Suprapubic skin (tissue), 4 donors: Measurements from ENCODE around the gene NTN3. TPM values are rescaled to one million over a fixed set of nuclear protein-coding genes. Genes with fewer than 3 reads are reported as not detected.

Source experiments
- DNase-seq, 2 donors: peaks; one replicate each; pipeline ENCODE4 v3.0.0-alpha.2; 2019; ENCODE audit warnings: low spot score in 2 of 2
- H3K27ac ChIP-seq: fragments of 200-600 bp; sonication (generic); one replicate; pipeline ENCODE4 v1.5.1; 2019
- H3K27me3 ChIP-seq: fragments of 200-600 bp; sonication (generic); one replicate; pipeline ENCODE4 v1.5.1; 2019
- H3K36me3 ChIP-seq: fragments of 200-600 bp; sonication (generic); one replicate; pipeline ENCODE4 v1.5.1; 2019
- H3K4me1 ChIP-seq: fragments of 200-600 bp; sonication (generic); one replicate; pipeline ENCODE4 v1.5.1; 2019
- H3K4me3 ChIP-seq: fragments of 200-600 bp; sonication (generic); one replicate; pipeline ENCODE4 v1.5.1; 2019; ENCODE audit warnings: mild to moderate bottlenecking
- H3K9me3 ChIP-seq: fragments of 200-600 bp; sonication (generic); one replicate; pipeline ENCODE4 v1.5.1; 2019
- EP300 ChIP-seq: sonication (generic); formaldehyde crosslinking; IDR thresholded peaks from one replicate; pipeline ENCODE4 v1.6.1; 2017; ENCODE audit warnings: antibody characterized with exemption
- POLR2A ChIP-seq, 2 donors: fragments of 450-650 bp; IDR thresholded peaks; one replicate each; pipeline ENCODE4 v1.6.1; 2017; ENCODE audit warnings: antibody characterized with exemption in 2 of 2, mild to moderate bottlenecking in 2 of 2, moderate library complexity in 2 of 2
- POLR2AphosphoS5 ChIP-seq, 3 donors: sonication (generic); formaldehyde crosslinking; IDR thresholded peaks; one replicate each; pipeline ENCODE4 v1.6.1; 2017; ENCODE audit warnings: antibody characterized with exemption in 3 of 3
- WGBS: methylation state at CpG from one replicate; pipeline ENCODE4 v1.1.5; 2018; 5-methylcytosine and 5-hydroxymethylcytosine counted together
- total RNA-seq, 4 donors: library from RNA; depleted of rRNA; stranded (reverse); fragments of >200 nt; gene quantifications; one replicate each; pipeline ENCODE4 v1.1.0, GENCODE V29; 2016
- TF ChIP-seq, protein P1 (sequence below), 2 donors: fragments of 200-600 bp in 1 of 2; fragments of 450-650 bp in 1 of 2; sonication (generic) in 1 of 2; IDR thresholded peaks; one replicate each; pipeline ENCODE4 v1.5.1; 2016 to 2019; ENCODE audit warnings: antibody characterized with exemption in 2 of 2, mild to moderate bottlenecking in 1 of 2, moderate library complexity in 1 of 2

The NTN3 gene
- total RNA-seq, 4 donors from 2014 or later, result not detected

DNA sequence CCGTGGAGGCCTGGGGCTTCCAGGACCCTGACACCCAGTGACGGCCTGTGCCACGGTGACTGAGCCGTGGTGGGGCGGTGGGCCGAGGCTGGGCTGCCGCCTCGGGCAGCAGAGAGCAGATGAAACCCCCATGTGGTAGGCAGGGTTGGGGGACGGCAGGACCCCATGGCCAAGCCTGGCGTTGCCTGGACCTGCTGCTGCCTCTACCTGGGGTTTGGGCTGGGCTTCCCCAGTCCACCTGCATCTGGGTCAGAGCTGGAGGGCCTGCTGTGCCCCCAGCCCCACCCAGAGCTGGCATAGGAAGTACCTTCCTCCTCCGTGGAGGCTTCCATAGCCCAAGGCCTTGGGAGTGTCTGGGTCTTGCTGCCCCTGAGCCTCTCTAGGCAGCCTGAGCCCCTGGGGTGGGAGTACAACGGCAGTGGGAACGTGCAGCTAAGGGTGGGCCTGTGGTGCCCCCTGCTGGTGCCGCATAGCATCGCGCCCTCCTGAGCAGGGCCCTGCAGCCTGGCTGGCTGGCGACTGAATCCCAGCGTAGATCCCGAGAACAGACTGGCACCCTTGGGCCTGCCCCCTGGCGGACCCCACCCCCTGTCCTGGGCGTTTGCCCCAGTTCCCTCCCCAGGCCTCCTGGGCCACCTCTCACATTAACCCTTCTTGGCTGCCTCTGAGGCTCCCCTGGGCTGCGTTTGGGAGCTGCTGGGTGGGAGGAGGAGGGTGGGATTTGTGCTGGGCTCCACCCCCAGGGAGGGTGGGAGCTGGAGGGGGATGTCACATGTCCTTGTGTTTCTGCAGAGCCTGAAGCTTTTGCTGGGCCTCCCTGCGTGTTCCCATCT is 30.0 kb downstream of the NTN3 start:
- Histone ChIP-seq H3K36me3 (peaks cover 5% of the 10 kb centered on the region), H3K27ac (no peak overlapping the region), H3K9me3 (no peaks in the 10 kb centered on the region), H3K4me3 (peak overlapping the region; percentile 12), H3K4me1 (peaks cover 68% of the 10 kb centered on the region), H3K27me3 (no peaks in the 10 kb centered on the region)
- 43% methylated on average over 8 of the region's 23 CpGs for WGBS
- TF ChIP-seq EP300, result no peak
- TF ChIP-seq, protein P1, sequence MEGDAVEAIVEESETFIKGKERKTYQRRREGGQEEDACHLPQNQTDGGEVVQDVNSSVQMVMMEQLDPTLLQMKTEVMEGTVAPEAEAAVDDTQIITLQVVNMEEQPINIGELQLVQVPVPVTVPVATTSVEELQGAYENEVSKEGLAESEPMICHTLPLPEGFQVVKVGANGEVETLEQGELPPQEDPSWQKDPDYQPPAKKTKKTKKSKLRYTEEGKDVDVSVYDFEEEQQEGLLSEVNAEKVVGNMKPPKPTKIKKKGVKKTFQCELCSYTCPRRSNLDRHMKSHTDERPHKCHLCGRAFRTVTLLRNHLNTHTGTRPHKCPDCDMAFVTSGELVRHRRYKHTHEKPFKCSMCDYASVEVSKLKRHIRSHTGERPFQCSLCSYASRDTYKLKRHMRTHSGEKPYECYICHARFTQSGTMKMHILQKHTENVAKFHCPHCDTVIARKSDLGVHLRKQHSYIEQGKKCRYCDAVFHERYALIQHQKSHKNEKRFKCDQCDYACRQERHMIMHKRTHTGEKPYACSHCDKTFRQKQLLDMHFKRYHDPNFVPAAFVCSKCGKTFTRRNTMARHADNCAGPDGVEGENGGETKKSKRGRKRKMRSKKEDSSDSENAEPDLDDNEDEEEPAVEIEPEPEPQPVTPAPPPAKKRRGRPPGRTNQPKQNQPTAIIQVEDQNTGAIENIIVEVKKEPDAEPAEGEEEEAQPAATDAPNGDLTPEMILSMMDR (IDR thresholded peaks at IDR 0.05), result peak; percentile 97 to 98
- DNase-seq, result no peak

DNA sequence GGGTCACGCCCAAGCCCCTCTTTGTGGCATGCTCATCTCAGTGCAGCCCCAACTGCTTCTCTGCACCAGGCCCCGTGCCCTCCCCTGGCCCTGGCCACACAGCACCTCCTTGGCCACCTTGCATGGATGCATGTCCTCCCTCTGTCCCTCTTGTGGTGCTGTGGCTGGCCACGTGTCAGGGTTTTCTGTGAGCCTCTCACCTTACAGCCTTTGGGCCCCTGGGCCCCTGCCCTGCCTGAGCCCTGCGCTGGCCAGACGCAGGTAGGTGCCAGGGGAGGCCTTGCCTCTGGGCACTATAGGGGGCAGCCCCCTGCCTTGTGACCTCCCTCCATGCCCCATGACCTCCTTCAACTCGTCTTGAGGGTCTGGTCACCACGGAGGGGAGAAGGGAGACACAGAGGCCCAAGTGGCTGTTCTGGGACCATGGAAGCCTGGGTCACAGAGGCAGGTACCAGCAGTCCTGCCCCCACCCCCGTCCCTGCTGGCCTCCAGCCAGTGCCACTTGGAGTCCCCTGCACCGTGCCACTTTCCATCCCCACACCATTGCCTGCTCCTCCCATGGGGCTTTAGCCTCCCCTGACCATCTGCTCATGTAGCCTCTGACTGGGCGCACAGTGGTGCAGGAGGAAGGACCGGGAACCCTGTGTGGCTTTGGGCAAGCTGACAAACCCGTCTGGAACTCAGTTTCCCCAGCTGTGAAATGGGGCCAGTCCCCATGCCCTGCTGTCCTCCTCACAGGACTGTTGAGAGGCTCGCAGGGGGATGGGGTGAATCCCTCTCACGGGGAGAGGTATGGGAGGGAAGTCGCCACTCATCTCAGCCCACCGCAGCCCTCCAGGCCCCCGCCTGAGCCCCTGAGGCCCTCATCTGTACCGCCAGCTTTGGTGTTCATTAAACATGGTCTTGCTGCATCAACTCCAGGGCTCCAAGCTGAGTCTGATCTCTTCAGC is 31.1 kb downstream of the NTN3 start:
- DNase-seq, result no peak
- 78% methylated on average over 6 of the region's 18 CpGs for WGBS
- TF ChIP-seq, protein P1 (IDR thresholded peaks at IDR 0.05), result no peak
- H3K9me3 ChIP-seq, result no peaks in the 10 kb centered on the region
- H3K36me3 ChIP-seq, result no peaks in the 10 kb centered on the region
- H3K27me3 ChIP-seq, result no peaks in the 10 kb centered on the region
- H3K27ac ChIP-seq, result no peak overlapping the region
- peaks cover 58% of the 10 kb centered on the region for H3K4me1 ChIP-seq
- no peak overlapping the region for H3K4me3 ChIP-seq

DNA sequence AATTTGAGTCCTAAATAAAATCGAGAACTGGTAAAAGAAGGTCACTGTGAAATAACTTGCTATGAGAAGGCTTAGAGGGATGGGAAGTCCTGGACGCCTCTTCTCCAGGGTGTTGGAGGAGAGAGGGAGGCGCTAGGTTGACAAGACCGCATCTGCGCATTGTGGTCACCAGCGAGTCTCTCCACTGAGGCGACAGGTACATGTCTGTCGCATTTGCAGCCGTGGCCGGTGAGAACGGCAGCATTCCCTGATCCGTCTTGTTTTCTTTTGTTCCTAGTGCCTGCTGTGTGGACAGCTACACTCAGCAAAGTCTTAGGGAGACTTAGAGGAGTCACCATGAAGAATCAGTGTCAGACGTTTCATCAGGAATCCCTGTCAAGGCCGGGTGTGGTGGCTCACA is 34.6 kb downstream of the NTN3 start:
- WGBS, result 91% methylated on average over 14 of the region's 14 CpGs
- TF ChIP-seq, protein P1 (IDR thresholded peaks at IDR 0.05), result no peak
- TF ChIP-seq EP300, result no peak
- Histone ChIP-seq H3K27ac (no peak overlapping the region), H3K36me3 (no peaks in the 10 kb centered on the region), H3K4me1 (peaks cover 23% of the 10 kb centered on the region), H3K9me3 (no peaks in the 10 kb centered on the region), H3K27me3 (no peaks in the 10 kb centered on the region), H3K4me3 (no peak overlapping the region)
- no peak for DNase-seq

DNA sequence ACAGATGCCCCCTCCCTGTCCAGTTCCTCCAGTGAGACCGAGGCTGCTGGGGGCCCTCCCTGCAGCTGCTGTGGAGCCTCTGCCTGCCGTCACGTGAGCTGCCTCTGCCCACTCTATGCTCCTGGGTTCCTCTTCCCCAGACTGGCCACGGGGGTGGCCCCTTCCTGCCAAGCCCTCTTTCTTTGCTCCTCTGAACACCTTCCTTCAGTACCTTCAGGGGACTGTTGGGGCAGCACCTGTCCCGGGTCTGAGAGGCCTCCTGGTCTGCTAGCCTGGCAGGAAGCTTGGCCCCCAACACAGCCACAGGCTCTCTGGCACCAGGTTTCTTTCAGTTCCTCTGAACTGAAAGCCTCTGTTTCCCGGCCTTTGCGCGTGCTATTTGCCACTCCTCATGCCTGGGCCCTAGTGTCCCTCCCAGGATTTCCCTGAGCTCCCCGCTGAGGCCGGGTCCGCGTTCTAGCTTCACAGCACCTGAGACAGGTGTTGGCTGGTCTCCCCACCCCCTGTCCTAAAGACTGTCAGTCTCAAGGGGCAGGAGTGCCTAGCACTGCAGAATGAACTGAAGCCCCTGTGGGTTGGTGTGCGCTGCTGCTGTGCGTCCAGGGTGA is 36.1 kb downstream of the NTN3 start:
- no peak for DNase-seq
- WGBS, result 65% methylated on average over 13 of the region's 14 CpGs
- Histone ChIP-seq H3K9me3 (no peaks in the 10 kb centered on the region), H3K36me3 (no peaks in the 10 kb centered on the region), H3K27ac (peak overlapping the region; percentile 71), H3K4me3 (no peak overlapping the region), H3K27me3 (no peaks in the 10 kb centered on the region), H3K4me1 (peaks cover 19% of the 10 kb centered on the region)
- no peak for TF ChIP-seq POLR2A (IDR thresholded peaks at IDR 0.05)
- no peak for TF ChIP-seq POLR2AphosphoS5 (IDR thresholded peaks at IDR 0.05)
- no peak for TF ChIP-seq EP300
- TF ChIP-seq, protein P1 (IDR thresholded peaks at IDR 0.05), result no peak

DNA sequence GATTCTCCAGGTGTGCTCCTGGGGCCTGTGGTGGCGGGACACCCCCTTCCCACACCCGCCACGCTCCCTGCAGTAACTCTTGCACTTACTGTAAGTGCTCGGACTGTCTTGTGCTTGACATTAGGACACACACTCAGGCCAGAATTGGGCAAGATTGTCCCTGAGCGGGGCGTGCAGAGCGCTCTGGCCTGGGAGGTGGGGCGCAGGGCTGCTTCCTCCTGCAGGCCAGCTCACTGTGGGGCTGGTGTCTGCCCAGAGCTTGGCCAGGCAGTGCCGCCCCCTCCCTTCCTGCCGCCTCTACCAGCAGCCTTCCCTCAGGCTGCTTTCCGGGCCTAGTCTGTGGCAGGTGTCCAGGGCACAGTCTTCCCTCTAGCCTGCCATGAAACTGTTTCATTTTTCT is 36.6 kb downstream of the NTN3 start:
- Histone ChIP-seq H3K36me3 (no peaks in the 10 kb centered on the region), H3K27me3 (no peaks in the 10 kb centered on the region), H3K9me3 (no peaks in the 10 kb centered on the region), H3K4me3 (no peak overlapping the region), H3K27ac (peak overlapping the region; percentile 71), H3K4me1 (peaks cover 19% of the 10 kb centered on the region)
- peak; percentile 67 to 80 for DNase-seq
- WGBS, result 68% methylated on average over 11 of the region's 11 CpGs
- TF ChIP-seq POLR2A (IDR thresholded peaks at IDR 0.05), result no peak
- TF ChIP-seq, protein P1 (IDR thresholded peaks at IDR 0.05), result no peak
- TF ChIP-seq POLR2AphosphoS5 (IDR thresholded peaks at IDR 0.05), result no peak
- no peak for TF ChIP-seq EP300
